Measurements from ENCODE around the gene HEYL. TPM values are rescaled to one million over a fixed set of nuclear protein-coding genes. Genes with fewer than 3 reads are reported as not detected.

Gene HEYL
- total RNA-seq, 1 donor from 2014 or later: not detected

DNA sequence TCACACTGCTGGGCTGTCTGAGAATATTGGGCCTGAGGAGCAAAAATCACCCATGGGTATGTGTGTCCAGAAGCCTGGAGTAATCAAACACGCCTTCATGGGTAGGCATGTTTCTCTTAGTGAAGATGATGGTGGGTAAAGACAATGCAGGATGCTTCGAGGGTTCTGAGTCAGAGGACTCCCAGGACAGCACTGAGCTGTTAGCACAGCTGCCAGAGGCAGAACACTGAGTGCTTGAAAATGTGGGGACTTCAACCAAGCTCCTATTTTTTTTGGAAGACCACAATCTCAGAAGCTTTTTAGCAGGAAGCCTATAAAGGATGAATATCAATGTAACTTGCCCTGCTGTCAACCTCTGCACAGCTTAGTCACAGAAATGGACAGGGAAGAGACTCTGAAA, 40.4 kb upstream of the HEYL start:
- H3K4me1 Mint-ChIP-seq: peaks cover 3% of the 10 kb centered on the region
- no peaks in the 10 kb centered on the region for H3K36me3 Mint-ChIP-seq (ENCODE audit: low read depth)
- peaks cover 29% of the 10 kb centered on the region for H3K27me3 Mint-ChIP-seq
- ATAC-seq (ENCODE audit: low read depth) (no peak), DNase-seq (no peak)
- TF ChIP-seq, protein P1, sequence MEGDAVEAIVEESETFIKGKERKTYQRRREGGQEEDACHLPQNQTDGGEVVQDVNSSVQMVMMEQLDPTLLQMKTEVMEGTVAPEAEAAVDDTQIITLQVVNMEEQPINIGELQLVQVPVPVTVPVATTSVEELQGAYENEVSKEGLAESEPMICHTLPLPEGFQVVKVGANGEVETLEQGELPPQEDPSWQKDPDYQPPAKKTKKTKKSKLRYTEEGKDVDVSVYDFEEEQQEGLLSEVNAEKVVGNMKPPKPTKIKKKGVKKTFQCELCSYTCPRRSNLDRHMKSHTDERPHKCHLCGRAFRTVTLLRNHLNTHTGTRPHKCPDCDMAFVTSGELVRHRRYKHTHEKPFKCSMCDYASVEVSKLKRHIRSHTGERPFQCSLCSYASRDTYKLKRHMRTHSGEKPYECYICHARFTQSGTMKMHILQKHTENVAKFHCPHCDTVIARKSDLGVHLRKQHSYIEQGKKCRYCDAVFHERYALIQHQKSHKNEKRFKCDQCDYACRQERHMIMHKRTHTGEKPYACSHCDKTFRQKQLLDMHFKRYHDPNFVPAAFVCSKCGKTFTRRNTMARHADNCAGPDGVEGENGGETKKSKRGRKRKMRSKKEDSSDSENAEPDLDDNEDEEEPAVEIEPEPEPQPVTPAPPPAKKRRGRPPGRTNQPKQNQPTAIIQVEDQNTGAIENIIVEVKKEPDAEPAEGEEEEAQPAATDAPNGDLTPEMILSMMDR (IDR thresholded peaks at IDR 0.05): no peak
- intact Hi-C loops (cut with micrococcal nuclease): no loop called here
- no peak overlapping the region for H3K27ac Mint-ChIP-seq
- H3K9me3 Mint-ChIP-seq: no peaks in the 10 kb centered on the region
- CTCF ChIA-PET: no interaction called here
- POLR2A ChIA-PET: no interaction called here
- no peak overlapping the region for H3K4me3 Mint-ChIP-seq

DNA sequence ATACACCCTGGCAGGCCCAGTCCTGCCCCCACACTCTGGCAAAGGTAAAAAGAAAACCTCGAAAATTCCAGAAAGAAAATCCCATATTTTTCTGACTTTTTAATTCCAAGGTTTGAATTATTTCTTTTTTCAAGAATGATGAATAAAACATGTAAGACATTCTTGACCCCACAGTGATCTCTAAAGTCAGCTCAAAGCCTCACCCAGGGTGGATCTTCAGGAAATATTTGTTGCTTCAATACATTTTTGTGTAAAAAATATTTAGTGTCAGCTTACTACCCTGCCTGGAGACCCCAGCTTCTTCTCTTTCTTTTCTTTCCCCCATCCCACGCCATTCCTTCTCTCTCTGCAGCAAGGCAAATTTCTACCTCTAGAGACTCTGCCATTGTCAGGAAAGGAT, 39.4 kb upstream of the HEYL start:
- no peak for ATAC-seq (ENCODE audit: low read depth)
- H3K27ac Mint-ChIP-seq: no peak overlapping the region
- TF ChIP-seq, protein P1 (IDR thresholded peaks at IDR 0.05): no peak
- H3K36me3 Mint-ChIP-seq (ENCODE audit: low read depth): no peaks in the 10 kb centered on the region
- intact Hi-C loops (cut with micrococcal nuclease): no loop called here
- H3K27me3 Mint-ChIP-seq: peaks cover 26% of the 10 kb centered on the region
- H3K4me1 Mint-ChIP-seq: no peaks in the 10 kb centered on the region
- DNase-seq: no peak
- POLR2A ChIA-PET: interaction anchor here (0.7 kb wide), 1 partner anchor 138 kb away, joined by 3 read pairs; no protein-coding TSS in a partner anchor
- CTCF ChIA-PET: no interaction called here
- H3K9me3 Mint-ChIP-seq: no peaks in the 10 kb centered on the region
- no peak overlapping the region for H3K4me3 Mint-ChIP-seq

GRCh38 chr1:39677645-39678044, 38.2 kb upstream of the HEYL start:
- Mint-ChIP-seq H3K36me3 (ENCODE audit: low read depth) (no peaks in the 10 kb centered on the region), H3K9me3 (no peaks in the 10 kb centered on the region), H3K27me3 (peaks cover 28% of the 10 kb centered on the region), H3K4me1 (no peaks in the 10 kb centered on the region), H3K4me3 (no peak overlapping the region), H3K27ac (no peak overlapping the region)
- DNase-seq (no peak), ATAC-seq (ENCODE audit: low read depth) (no peak)
- TF ChIP-seq, protein P1 (IDR thresholded peaks at IDR 0.05): no peak
- CTCF ChIA-PET: interaction anchor here (0.7 to 1.5 kb wide), 3 partner anchors 29 to 71 kb away, joined by 3 read pairs; no protein-coding TSS in a partner anchor
- intact Hi-C loops (cut with micrococcal nuclease): no loop called here
- POLR2A ChIA-PET: no interaction called here

GRCh38 chr1:39676948-39677548, 37.6 kb upstream of the HEYL start:
- DNase-seq (no peak), ATAC-seq (ENCODE audit: low read depth) (no peak)
- intact Hi-C loops (cut with micrococcal nuclease): no loop called here
- Mint-ChIP-seq H3K27me3 (peaks cover 27% of the 10 kb centered on the region), H3K4me1 (peaks cover 2% of the 10 kb centered on the region), H3K36me3 (ENCODE audit: low read depth) (no peaks in the 10 kb centered on the region), H3K4me3 (no peak overlapping the region), H3K27ac (no peak overlapping the region), H3K9me3 (no peaks in the 10 kb centered on the region)
- ChIA-PET POLR2A (no interaction called here), CTCF (interaction anchor here (1.3 to 1.5 kb wide), 2 partner anchors 29 to 71 kb away, joined by 3 read pairs; no protein-coding TSS in a partner anchor)
- TF ChIP-seq, protein P1 (IDR thresholded peaks at IDR 0.05): no peak

DNA sequence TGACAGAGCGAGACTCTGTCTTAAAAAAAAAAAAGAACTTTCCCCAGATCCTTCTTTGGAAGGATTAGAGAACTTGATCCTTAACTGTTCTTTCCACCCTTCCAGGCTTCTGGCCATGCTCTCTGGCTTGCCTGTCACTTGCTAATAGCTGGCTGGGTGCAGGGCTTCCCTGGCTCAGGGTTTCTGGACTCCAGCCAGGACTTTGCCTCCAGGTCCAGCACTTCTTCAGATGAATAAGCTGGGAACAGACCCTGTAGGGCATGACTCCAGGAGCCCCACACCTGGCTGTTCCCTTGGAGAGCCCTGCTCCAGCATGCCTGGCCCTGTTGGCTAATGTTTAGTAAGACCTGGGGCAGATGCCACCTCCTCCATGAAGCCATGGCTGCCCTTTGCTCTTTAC, 35.8 kb upstream of the HEYL start:
- H3K36me3 Mint-ChIP-seq (ENCODE audit: low read depth): no peaks in the 10 kb centered on the region
- intact Hi-C loops (cut with micrococcal nuclease): no loop called here
- H3K27ac Mint-ChIP-seq: no peak overlapping the region
- H3K27me3 Mint-ChIP-seq: peaks cover 27% of the 10 kb centered on the region
- POLR2A ChIA-PET: no interaction called here
- H3K9me3 Mint-ChIP-seq: no peaks in the 10 kb centered on the region
- no peak for DNase-seq
- ATAC-seq (ENCODE audit: low read depth): no peak
- TF ChIP-seq, protein P1 (IDR thresholded peaks at IDR 0.05): no peak
- peaks cover 7% of the 10 kb centered on the region for H3K4me1 Mint-ChIP-seq
- CTCF ChIA-PET: no interaction called here
- H3K4me3 Mint-ChIP-seq: no peak overlapping the region

Measured in activated B cell treated with CpG ODN at 0.5 μM for 24 hours (primary cell).